ENCODE results near the gene XYLB. TPM values are rescaled to one million over a fixed set of nuclear protein-coding genes. Genes with fewer than 3 reads are reported as not detected.

XYLB gene
- total RNA-seq, 2 experiments from 2014 or later, result 4.4 to 4.7 TPM

DNA sequence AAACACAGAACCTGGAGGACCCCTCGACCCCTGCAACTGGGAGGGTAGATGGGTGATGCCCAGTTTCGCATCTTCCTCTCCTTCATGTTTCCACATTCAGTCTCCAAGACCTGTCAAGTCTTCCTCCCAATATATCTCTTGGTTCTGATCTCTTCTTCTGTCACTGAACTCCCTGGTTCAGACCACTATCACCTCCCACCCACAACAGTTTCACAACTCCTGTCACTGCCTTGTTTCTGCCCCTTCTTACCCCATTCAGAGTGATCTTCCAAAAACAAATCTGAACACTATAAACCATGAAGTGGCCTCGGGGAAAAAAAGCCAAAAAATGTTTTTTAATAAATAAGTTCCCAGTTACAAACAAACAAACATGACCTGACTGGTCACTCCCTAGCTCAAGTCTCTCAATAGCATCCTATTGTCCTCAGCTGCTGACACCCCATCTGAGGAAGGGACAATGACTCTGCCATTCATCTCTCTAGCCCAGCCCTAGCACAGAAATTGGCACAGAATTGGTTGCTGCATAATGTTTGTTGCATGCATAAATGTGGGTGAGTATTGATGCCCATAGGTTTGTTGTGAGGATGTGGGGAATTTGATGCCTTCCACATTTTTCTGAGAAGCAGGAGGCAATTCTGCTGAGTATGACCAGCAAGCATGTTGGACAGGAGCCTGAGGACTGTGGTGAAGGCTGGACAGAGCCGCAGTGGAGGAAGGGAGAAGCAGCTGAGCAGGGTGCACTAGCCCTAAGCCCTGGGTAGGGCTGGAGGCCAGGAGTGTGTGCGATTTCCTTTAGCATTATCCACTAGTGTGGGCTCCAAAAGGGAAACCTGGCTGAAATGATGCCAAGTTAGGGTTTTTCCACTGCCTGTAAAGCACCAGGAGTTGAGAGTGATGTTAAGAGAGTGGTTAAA lies 12.2 kb upstream of the XYLB start:
- no peak overlapping the region for H3K4me3 Mint-ChIP-seq
- H3K36me3 Mint-ChIP-seq (ENCODE audit: low read depth), result no peaks in the 10 kb centered on the region
- CTCF ChIA-PET, result interaction anchor here (0.9 to 1.3 kb wide), 2 partner anchors 10 to 12 kb away, joined by 4 to 7 read pairs; partner anchors contain the start of gene XYLB
- DNase-seq, result no peak
- TF ChIP-seq, protein P1, sequence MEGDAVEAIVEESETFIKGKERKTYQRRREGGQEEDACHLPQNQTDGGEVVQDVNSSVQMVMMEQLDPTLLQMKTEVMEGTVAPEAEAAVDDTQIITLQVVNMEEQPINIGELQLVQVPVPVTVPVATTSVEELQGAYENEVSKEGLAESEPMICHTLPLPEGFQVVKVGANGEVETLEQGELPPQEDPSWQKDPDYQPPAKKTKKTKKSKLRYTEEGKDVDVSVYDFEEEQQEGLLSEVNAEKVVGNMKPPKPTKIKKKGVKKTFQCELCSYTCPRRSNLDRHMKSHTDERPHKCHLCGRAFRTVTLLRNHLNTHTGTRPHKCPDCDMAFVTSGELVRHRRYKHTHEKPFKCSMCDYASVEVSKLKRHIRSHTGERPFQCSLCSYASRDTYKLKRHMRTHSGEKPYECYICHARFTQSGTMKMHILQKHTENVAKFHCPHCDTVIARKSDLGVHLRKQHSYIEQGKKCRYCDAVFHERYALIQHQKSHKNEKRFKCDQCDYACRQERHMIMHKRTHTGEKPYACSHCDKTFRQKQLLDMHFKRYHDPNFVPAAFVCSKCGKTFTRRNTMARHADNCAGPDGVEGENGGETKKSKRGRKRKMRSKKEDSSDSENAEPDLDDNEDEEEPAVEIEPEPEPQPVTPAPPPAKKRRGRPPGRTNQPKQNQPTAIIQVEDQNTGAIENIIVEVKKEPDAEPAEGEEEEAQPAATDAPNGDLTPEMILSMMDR (IDR thresholded peaks at IDR 0.05), result no peak
- no peaks in the 10 kb centered on the region for H3K9me3 Mint-ChIP-seq
- peaks cover 3% of the 10 kb centered on the region for H3K27me3 Mint-ChIP-seq
- intact Hi-C loops (cut with micrococcal nuclease), result no loop called here
- H3K27ac Mint-ChIP-seq, result no peak overlapping the region
- POLR2A ChIA-PET, result interaction anchor here (0.6 kb wide), 1 partner anchor 751 kb away, joined by 3 read pairs; no protein-coding TSS in a partner anchor
- peak; percentile 49 for ATAC-seq
- H3K4me1 Mint-ChIP-seq (ENCODE audit: low read depth), result peaks cover 5% of the 10 kb centered on the region

- Mint-ChIP-seq H3K36me3 (ENCODE audit: low read depth) (no peaks in the 10 kb centered on the region), H3K9me3 (no peaks in the 10 kb centered on the region), H3K4me3 (no peak overlapping the region), H3K27ac (no peak overlapping the region), H3K4me1 (ENCODE audit: low read depth) (peaks cover 5% of the 10 kb centered on the region), H3K27me3 (peaks cover 3% of the 10 kb centered on the region)
- ChIA-PET CTCF (interaction anchor here (1.3 kb wide), 1 partner anchor 11 kb away, joined by 7 read pairs; the partner anchor contains the start of gene XYLB), POLR2A (interaction anchor here (1.0 kb wide), 1 partner anchor 118 kb away, joined by 3 read pairs; no protein-coding TSS in a partner anchor)
- TF ChIP-seq, protein P1 (IDR thresholded peaks at IDR 0.05), result no peak
- intact Hi-C loops (cut with micrococcal nuclease), result no loop called here
- ATAC-seq (no peak), DNase-seq (no peak)
Observed at GRCh38 chr3:38335263-38335662, 11.3 kb upstream of the XYLB start.

GRCh38 chr3:38337703-38338102 lies 8.9 kb upstream of the XYLB start:
- TF ChIP-seq, protein P1 (IDR thresholded peaks at IDR 0.05), result no peak
- ATAC-seq (no peak), DNase-seq (no peak)
- H3K27ac Mint-ChIP-seq, result no peak overlapping the region
- ChIA-PET POLR2A (no interaction called here), CTCF (interaction anchor here (1.6 kb wide), 1 partner anchor 9 kb away, joined by 8 read pairs; the partner anchor contains the start of gene XYLB)
- H3K36me3 Mint-ChIP-seq (ENCODE audit: low read depth), result no peaks in the 10 kb centered on the region
- H3K4me1 Mint-ChIP-seq (ENCODE audit: low read depth), result peaks cover 5% of the 10 kb centered on the region
- H3K4me3 Mint-ChIP-seq, result no peak overlapping the region
- no peaks in the 10 kb centered on the region for H3K9me3 Mint-ChIP-seq
- peaks cover 3% of the 10 kb centered on the region for H3K27me3 Mint-ChIP-seq
- intact Hi-C loops (cut with micrococcal nuclease), result no loop called here

DNA sequence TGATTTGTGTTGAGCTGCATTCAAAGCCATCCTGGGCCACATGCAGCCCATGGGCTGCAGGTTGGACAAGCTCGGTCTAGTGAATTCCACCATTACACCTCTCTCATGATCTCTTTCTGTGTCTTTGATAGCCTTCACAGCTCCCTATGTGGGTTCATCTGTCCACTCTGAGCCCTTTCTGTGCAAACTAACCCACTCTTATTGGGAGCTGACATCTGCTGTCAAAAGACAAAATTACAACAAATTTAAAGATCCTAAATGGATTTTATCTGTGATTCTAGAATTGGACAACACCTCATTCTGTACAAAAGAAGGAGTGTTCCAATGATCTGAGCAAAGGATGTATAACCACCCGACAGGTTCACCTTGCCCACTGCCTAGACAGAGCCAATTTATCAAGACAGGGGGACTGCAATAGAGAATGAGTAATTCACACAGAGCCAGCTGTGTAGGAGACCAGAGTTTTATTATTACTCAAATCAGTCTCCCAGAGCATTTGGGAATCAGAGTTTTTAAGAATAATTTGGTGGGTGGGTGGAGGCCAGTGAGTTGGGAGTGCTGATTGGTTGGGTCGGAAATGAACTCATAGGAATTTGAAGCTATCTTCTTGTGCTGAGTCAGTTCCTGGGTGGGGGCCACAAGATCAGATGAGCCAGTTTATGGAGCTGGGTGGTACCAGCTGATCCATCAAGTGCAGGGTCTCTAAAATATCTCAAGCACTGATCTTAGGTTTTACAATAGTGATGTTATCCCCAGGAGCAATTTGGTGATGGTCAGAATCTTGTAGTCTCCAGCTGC lies 2.6 kb upstream of the XYLB start:
- DNase-seq (no peak), ATAC-seq (no peak)
- Mint-ChIP-seq H3K9me3 (peaks cover 2% of the 10 kb centered on the region), H3K4me3 (no peak overlapping the region), H3K4me1 (ENCODE audit: low read depth) (peaks cover 4% of the 10 kb centered on the region), H3K36me3 (ENCODE audit: low read depth) (peaks cover 5% of the 10 kb centered on the region), H3K27me3 (no peaks in the 10 kb centered on the region), H3K27ac (no peak overlapping the region)
- POLR2A ChIA-PET, result interaction anchor here (0.8 kb wide), 1 partner anchor 14 kb away, joined by 3 read pairs; no protein-coding TSS in a partner anchor
- CTCF ChIA-PET, result interaction anchor here (0.9 to 3.1 kb wide), 4 partner anchors 10 to 226 kb away, joined by 3 to 13 read pairs (median 5); partner anchors contain the start of gene OXSR1
- TF ChIP-seq, protein P1 (IDR thresholded peaks at IDR 0.05), result no peak
- intact Hi-C loops (cut with micrococcal nuclease), result loop anchor here (10.0 kb wide), 1 partner anchor 209 kb away; the partner anchor contains the start of genes ACAA1 and MYD88

Measured in activated CD8-positive, alpha-beta T cell treated with anti-CD3 and anti-CD28 coated beads for 36 hours (primary cell).